Left ventricle myocardium superior (tissue), 1 donor: ENCODE results near the gene AAMP. TPM values are rescaled to one million over a fixed set of nuclear protein-coding genes. Genes with fewer than 3 reads are reported as not detected.

Experiments
- ATAC-seq: fragments of 200-7000 bp; cut with Tn5 transposase; one replicate; pipeline ENCODE4 v1.9.1; 2020; ENCODE audit warnings: mild to moderate bottlenecking, moderate library complexity
- DNase-seq: peaks from one replicate; pipeline ENCODE4 v3.0.0-alpha.2; 2020
- intact Hi-C: fragments of 100-400 bp; cut with micrococcal nuclease; formaldehyde crosslinking; loops from one replicate; pipeline ENCODE4 v1.11.0; 2022
- total RNA-seq: library from RNA; stranded (reverse); fragmentation: NEBNext Ultra II Directional; extraction: Animal tissue kit (Norgen Biotek cat#: 25700); gene quantifications from one replicate; pipeline ENCODE4 v1.2.1, GENCODE V29; 2021
- donor health status: DM: no; HTN: yes; CAD: no; lungs with severe emphysema.

The AAMP gene
- total RNA-seq, 1 donor from 2014 or later: 47.7 TPM

DNA sequence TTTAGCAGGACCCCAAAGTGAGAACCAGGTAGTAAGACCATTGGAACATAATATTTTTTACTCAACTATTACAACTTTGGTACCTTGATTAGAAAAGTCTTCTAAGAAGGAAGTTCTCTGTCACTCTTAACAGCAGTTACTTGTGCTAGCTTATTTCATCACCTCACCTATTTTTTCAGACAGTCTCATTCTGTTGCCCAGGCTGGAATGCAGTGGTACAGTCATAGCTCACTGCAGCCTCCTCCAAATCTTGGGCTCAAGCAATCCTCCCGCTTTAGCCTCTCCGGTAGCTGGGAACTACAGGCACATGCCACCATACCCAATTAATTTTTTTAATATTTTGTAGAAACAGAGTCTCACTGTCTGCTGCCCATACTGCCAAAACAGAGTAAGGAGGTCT is 34.9 kb downstream of the AAMP start:
- ATAC-seq (no peak), DNase-seq (no peak)
- intact Hi-C loops: no loop called here

DNA sequence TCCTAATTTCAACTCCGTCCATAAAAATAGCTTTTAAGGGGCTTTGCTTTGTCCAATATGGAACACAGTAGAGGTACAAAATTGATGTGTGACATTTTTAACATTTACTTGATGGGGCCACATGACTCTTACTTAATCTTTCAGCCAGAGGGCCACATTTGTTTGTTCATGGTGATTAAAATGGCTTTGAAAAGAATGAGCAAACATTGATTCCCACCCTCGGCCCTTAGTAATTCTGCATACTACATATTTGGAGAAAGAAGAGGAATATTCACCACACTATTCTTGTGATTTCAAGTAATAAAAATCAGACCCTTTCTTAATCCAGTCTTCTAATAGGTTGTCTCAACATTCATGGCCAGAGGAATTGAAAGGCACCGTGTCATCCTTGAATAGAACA is 35.4 kb downstream of the AAMP start:
- no peak for DNase-seq
- no peak for ATAC-seq
- intact Hi-C loops: no loop called here

DNA sequence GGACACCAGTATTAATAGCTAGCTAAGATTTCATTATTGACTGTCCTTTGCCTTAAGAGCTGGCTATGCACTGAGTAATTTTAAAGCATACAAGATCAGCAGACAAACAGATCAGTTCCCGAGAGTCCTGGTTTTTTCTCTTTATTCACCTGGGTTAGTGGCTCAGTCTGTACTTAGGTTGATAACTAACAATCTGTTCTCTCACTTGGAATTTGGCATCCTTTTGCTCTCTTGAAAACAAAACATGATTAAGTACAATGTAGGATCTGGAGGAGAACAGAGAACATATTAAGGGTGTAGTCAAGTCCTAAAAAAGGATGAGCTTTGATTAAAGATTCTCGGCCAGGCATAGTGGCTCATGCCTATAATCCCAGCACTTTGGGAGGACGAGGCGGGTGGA is 36.4 kb downstream of the AAMP start:
- ATAC-seq: no peak
- intact Hi-C loops: no loop called here

DNA sequence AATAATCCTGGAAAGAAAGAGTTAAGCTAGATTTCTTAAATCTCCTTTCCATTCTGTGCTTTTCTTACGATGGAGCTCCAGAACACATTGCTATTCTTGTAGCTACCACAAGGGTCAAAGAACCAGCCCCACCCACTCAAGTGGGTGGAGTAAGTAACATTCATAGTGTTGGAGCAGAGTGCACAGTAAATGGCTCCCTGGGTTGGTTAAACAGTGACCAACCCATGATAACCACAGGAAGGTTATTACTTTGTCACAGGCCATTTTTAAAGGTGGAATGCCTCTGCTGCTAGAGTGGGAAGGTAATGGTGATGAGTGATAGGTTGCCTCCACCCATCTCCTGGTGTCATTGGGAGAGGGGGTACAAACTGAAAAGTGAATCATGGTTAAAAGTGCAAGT is 39.1 kb downstream of the AAMP start:
- ATAC-seq: peak; percentile 21
- intact Hi-C loops: no loop called here

More for the DNA sequence above, 36.4 kb downstream of the AAMP start:
- DNase-seq: no peak

DNA sequence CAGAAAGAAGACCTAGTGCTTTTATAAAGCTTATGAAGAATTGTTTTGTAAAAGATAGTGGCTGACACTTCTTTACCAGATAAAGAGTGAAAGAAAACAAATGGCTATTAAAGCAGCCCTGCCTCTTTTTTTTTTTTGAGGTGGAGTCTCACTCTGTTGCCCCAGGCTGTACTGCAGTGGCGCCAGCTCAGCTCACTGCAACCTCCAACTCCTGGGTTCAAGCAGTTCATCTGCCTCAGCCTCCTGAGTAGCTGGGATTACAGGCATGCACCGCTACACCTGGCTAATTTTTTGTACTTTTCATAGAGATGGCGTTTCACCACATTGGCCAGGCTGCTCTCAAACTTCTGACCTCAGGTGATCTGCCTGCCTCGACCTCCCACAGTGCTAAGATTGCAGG is 40.1 kb downstream of the AAMP start:
- DNase-seq: no peak
- peak; percentile 38 for ATAC-seq
- intact Hi-C loops: no loop called here

More for the DNA sequence above, 39.1 kb downstream of the AAMP start:
- no peak for DNase-seq

DNA sequence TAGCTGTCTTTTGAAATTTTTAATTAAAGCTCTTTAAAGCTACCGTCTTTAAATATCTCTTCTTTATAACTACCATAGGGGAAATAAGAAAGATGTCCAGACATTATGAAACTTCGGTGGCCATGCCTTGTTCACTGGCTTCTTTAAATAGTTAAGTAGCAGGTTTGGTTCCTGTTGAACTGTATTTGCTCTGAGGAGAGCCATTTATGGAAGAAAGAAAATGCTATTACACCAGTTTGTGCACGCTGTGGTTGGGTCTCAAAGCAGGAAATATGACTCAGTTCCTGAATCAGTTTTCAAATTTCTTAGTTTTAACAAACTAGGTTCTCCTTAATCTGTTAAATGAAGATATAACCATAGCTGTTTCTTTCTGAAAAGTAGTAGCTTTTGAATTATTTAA is 40.7 kb downstream of the AAMP start:
- intact Hi-C loops: no loop called here
- DNase-seq: no peak
- peak; percentile 75 for ATAC-seq

DNA sequence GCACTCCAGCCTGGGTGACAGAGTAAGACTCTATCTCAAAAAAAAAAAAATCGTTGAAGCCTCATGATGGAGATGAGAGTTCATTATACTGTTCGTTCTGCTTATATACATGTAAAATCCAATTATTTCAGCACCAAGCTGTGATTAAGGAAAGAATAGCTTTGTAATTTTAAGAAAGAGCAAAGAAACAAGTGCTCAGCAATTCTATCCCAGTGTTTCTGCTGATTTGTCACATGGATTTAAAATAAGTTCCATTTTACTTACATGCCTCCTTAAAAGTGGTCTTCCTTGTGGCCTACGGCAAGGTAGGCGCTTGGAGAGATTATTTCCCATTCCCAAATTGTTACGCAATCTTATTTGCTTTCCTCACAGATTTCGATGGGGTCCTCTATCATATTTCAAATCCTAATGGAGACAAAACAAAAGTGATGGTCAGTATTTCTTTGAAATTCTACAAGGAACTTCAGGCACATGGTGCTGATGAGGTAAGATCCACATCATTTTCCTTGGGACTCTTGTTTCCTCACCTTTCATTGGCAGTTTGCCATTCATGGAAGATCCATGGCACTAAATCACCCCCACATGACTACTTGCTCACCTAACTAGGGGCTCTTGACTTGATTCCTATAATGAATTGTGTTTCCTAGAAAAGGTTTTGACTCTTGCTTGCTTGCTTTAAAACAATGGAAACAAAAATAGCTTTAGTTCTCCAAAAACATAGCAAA is 41.4 kb downstream of the AAMP start:
- DNase-seq: no peak
- no peak for ATAC-seq
- intact Hi-C loops: no loop called here

DNA sequence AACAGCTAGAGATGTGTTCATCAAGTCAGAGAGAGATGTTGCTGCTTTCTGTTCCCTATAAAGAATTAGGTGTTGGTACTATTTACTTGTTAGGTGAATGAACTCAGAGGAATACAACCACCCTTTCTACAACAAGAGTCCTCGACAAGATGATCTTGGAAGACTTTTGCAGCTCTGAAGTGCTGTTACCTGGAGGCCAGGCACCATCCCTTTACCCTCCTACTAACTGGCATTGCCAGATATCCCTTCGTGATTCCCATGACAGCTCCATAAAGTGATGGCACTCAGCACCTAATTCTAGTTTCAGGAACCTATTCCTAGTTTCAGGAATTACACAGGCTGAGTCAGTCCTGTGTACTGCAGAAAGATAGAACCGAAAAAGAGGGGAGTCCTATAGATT is 43.0 kb downstream of the AAMP start:
- ATAC-seq (no peak), DNase-seq (no peak)
- intact Hi-C loops: no loop called here

DNA sequence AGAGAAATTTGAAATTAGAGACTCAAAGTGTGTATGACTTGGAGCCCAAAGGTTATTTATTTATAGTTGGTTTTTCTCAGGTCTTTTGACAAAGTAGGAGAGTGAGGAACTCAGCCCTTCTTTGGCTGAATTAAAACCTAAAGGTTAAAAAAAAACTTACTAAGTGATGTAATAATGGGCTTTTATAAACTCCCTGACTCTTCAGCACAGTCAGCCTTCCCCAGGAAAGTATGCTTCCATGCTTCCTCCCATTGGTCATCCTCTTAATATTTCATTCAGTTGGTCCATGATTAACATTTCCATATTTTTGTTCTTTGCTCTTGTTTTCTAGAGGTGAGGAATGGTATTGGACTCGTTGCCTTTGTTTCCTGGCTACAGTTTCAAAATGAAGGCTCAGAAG is 45.8 kb downstream of the AAMP start:
- no peak for ATAC-seq
- DNase-seq: no peak
- intact Hi-C loops: no loop called here

DNA sequence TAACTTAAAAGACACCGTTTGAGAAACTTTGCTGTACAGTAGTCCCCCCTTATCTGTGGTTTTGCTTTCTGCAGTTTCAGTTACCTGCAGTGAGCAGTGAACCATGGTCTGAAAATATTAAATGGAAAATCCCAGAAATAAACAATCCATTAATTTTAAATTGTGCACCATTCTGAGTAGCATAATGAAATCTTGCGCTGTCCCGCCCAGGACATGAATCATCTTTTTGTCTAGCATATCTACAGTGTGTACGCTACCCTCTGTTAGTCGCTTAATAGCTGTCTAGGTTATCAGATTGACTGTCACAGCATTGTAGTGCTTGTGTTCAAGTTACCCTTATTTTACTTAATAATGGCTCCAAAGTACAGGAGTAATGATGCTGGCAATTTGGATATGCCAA is 46.9 kb downstream of the AAMP start:
- ATAC-seq (no peak), DNase-seq (no peak)
- intact Hi-C loops: no loop called here

DNA sequence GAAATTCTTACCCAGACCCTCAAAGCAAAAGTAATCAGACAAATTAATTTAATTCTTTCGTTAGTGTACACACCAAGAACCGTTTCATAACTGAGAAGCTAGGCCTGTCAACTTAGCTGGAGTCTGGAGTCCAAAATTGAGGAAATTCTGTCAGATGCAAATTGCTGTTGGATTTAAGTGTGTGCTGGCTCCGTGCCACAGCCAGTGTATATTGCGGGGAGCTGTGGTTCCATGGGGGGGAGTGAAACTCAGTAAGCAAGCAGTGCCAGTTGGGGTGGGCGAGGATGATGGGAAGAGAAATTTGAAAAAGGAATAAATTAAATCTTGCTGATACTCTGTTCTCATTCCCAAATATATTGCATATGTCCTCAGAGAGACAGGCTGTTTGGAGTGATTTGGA is 48.9 kb downstream of the AAMP start:
- DNase-seq (peak; percentile 49), ATAC-seq (no peak)
- intact Hi-C loops: no loop called here

DNA sequence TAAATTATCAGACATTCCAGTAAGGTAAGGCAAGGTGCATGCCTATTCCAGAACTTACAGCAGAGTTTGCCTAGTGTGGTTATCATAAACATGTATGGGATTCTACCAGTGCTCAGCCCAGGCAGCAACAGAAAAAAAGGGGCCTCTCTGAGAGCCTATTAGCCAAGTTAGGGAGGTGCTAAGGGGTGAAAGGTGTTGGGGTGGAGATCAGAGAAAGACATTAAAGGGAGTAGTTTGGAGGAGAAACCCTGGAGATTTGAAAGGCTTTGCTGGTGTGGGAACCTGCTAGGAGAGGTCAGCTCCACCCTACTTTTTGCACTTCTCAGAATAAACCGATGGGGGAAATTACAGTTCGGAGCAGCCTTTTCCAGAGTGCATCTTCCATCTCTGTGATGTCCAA is 50.0 kb downstream of the AAMP start:
- DNase-seq (no peak), ATAC-seq (no peak)
- intact Hi-C loops: no loop called here

DNA sequence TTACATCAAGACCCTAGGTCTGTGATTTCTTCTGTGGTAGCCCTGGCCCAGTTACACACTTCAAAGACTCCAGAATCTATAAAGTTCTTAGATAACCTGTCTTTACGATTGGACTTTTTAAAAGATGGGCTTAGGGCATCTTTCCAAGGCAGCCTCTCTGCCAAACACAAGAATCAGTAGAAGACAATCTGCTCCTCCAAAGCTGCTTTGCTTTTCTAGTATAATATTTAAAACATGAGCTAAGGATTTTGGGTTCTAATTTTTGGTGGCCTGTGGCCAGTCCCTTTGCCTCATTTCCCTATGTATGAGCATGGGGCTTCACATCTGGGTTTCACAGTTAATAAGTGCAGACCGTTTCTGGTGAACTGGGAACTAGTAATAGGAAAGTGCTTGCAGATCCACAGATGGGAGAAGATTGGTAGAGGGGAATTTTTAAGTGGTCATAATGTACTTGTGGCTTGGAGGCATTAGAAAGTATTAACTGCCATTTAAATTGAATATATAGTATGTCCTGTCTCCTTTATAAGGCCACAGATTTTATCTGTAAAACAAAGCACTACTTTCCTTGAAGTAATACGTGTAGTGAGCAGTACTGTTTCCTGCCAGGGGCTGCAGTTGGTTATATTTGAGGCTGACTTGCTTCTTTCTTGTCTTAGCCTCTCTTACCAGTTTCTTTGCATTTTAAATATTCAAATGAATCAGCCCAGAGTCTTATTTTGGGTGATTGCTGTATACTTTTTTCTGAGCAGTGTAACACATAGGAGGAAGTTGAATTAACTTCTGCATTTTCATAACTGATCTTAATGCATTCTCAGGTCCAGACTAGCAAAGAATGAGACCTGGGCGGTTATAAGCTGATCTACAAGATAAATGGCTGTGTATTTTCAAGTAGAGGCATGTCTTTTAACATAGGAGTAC is 51.4 kb downstream of the AAMP start:
- intact Hi-C loops: no loop called here
- ATAC-seq: no peak
- no peak for DNase-seq

DNA sequence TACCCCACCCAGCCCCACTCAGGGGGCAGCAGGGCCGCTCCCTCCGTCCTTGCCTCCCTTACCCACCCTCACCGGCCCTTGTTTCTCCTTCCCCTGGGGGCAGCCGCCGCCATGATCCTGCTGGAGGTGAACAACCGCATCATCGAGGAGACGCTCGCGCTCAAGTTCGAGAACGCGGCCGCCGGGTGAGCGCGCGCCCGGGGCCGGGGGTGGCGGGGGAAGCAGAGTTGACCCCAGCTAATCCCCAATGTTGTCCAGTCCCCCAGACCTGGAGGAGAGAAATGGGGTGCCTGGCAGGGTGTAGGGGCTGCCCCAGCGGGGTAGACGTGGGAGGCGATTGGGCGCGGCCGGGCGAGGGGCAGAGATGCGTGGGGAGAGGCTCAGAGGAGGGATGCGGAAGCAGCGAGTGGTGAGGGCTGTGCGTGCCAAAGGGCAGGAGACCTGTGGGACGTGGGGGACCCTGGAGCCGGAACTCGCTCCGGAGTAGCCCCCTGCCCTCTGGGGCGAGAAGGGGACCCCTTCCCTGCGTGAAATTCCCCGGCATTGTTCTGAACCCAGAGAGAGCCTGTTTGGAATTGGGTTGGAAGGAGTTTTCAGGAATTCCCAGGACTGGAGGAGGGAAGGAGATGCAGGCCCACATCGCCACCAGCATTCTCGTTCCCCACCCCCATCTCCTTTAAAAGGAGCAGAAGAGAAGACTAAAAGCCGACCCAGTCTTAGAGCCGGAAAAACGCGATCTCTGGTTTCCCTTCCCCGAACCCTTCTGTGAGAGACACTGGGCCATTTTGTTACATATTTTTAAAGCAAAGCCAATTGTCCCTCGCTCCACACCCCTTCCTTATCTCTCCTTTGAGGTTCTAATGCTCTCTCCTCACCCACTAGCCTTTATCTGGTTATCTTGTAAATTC is 52.3 kb downstream of the AAMP start:
- ATAC-seq (peak; percentile 68), DNase-seq (peak; percentile 73)
- intact Hi-C loops: no loop called here

DNA sequence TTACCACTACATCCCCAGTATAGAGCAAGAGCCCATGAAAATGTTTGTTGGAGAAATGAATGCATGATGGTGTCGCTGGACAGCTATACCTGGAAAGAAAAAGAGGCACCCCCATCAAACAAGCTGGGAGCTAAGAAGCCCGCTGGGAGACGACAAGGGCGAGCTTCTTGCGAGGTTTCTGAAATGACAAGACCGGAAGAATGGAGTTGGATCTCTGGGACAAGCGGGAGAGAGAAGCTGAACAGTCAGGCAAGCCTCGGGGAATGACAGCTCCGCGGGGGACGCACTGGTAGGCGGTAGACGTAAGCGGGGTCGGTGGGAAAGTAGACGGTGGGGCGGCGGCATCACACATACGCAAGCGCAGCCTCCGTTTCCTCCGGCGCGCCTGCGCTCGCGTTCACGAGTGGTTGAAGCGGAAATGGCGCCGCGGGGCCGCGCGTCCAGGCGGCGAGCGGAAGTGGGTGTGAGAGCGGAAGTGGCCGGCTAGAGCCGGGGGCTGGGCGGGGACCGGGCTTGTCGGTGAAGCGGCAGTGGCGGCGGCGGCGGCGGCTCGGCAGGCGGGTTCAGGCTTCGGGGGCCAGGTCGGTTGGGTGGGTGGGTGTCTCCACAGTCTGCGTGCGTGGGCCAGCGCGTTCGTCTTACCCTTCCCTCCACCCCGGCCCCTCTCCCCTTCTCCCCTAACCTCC is 53.1 kb downstream of the AAMP start, which contains the start of gene ARPC2:
Gene ARPC2 (plus strand): TSS at position 516 of the 686 bp plus-strand sequence. CDS start 282 bp downstream, outside the sequence.
- ATAC-seq (peak; percentile 99), DNase-seq (peak; percentile 98)
- intact Hi-C loops: no loop called here

DNA sequence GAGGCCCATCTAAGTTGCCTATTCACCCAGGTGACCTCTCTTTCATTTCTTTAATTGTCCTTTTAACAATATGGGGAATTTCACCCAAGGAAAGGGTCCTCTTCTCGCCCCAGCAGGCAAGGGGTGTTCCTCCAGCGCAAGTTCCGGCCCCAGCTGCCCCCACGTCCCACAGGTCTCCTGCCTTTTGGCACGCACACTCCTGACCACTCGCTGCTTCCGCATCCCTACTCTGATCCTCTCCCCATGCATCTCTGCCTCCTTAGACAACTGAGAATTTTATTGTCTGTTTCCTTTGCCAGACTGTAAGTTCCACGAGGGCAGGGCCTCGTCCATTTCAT is 53.6 kb downstream of the AAMP start:
- DNase-seq (peak; percentile 33), ATAC-seq (peak; percentile 7)

More for the DNA sequence above, 53.6 kb downstream of the AAMP start:
- intact Hi-C loops: no loop called here
